ENCODE data around the gene GPR183.

GRCh38 chr13:99340638-99341037 lies 33.4 kb upstream of the GPR183 start:
- TF ChIP-seq POLR2A (IDR thresholded peaks at IDR 0.05; ENCODE audit: low read length) = no peak
- TF ChIP-seq GATA1 (IDR thresholded peaks at IDR 0.05; ENCODE audit: low read depth, low read length) = no peak
